Central memory CD8-positive, alpha-beta T cell (primary cell): ENCODE results near the gene XXYLT1.
A peak's percentile ranks its signal among the peaks of the same experiment; 100 is the strongest.

Experiments used
- ATAC-seq: fragments of 150-1000 bp; cut with Tn5 transposase; replicated peaks from 2 replicates; pipeline ENCODE4 v1.10.0; 2022; ENCODE audit warnings: mild to moderate bottlenecking, moderate FRiP score, moderate number of reproducible peaks; ENCODE audit not compliant: poor library complexity, severe bottlenecking; ENCODE audit errors: extremely low read depth
- DNase-seq, 2 donors: peaks; one replicate each; pipeline ENCODE4 v3.0.0; 2021; ENCODE audit warnings: low spot score in 2 of 2
- H3K27ac Mint-ChIP-seq: one replicate; pipeline ENCODE4 v1.8.0; 2022; ENCODE audit warnings: low read depth, mild to moderate bottlenecking, moderate library complexity, mixed read lengths
- H3K27me3 Mint-ChIP-seq: one replicate; pipeline ENCODE4 v1.8.0; 2022; ENCODE audit warnings: mixed read lengths
- H3K36me3 Mint-ChIP-seq: one replicate; pipeline ENCODE4 v1.8.0; 2022; ENCODE audit warnings: mild to moderate bottlenecking, moderate library complexity, mixed read lengths; ENCODE audit not compliant: insufficient read depth
- H3K4me1 Mint-ChIP-seq: one replicate; pipeline ENCODE4 v1.8.0; 2022; ENCODE audit warnings: mixed read lengths
- H3K4me3 Mint-ChIP-seq: one replicate; pipeline ENCODE4 v1.8.0; 2022; ENCODE audit warnings: mild to moderate bottlenecking, moderate library complexity, mixed read lengths
- H3K9me3 Mint-ChIP-seq: one replicate; pipeline ENCODE4 v1.8.0; 2022; ENCODE audit warnings: mixed read lengths

Gene XXYLT1

DNA sequence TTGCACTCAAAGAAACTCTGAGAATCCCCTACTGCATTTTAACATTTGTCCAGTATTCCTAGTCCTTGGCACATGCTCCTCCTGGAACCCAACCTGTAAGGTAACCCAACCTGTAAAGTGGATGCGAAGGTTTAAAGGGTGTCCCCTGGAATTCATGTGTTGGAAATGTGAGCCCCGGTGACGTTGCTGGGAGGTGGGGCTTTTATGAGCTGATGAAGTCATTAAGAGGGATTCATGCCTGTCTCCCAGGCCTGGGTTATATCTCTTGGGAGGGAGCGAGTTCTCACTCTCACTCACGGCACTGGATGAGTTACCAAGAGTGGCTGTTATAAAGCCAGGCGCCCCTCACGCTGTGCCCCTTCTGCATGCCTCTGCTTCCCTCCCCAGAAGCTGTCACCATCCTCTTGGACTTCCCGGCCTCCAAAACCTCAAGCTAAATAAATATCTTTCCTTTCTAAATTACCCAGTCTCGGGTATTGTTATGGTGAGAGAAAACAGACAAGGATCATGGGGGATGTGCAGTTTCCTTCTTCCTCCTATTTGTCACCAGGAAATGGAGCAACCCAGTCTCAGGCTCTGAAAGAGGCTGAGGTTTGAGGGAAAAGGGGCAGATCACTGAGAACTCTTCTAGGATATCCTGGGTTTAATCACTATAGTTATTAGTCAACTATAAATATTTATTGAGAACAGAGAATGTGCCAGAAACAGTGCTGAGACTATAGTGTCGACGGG, 7.6 kb downstream of the XXYLT1 start:
- H3K9me3 Mint-ChIP-seq: no peaks in the 10 kb centered on the region
- no peak overlapping the region for H3K27ac Mint-ChIP-seq
- ATAC-seq (no peak), DNase-seq (no peak)
- no peak overlapping the region for H3K4me3 Mint-ChIP-seq
- H3K4me1 Mint-ChIP-seq: peaks cover 26% of the 10 kb centered on the region
- peaks cover 9% of the 10 kb centered on the region for H3K36me3 Mint-ChIP-seq
- H3K27me3 Mint-ChIP-seq: no peaks in the 10 kb centered on the region

DNA sequence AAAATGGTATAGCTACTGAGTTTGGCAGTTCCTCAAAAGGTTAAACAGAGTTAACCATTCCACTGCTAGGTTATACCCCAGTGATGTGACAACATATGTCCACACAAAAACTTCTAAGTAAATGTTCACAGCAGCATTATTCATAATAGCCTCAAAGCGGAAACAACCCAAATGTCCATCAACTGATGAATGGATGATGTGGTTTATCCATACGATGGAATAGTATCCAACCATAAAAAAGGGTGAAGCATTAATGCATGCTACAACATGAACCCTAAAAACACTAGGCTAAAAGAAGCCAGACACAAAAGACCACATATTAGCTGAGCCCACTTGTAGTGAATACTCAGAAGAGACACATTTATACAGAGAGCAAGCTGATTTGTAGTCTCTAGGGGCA, 9.0 kb downstream of the XXYLT1 start:
- DNase-seq (no peak), ATAC-seq (no peak)
- no peaks in the 10 kb centered on the region for H3K9me3 Mint-ChIP-seq
- H3K27me3 Mint-ChIP-seq: no peaks in the 10 kb centered on the region
- H3K4me1 Mint-ChIP-seq: peaks cover 21% of the 10 kb centered on the region
- H3K4me3 Mint-ChIP-seq: no peak overlapping the region
- H3K36me3 Mint-ChIP-seq: peaks cover 9% of the 10 kb centered on the region
- no peak overlapping the region for H3K27ac Mint-ChIP-seq

DNA sequence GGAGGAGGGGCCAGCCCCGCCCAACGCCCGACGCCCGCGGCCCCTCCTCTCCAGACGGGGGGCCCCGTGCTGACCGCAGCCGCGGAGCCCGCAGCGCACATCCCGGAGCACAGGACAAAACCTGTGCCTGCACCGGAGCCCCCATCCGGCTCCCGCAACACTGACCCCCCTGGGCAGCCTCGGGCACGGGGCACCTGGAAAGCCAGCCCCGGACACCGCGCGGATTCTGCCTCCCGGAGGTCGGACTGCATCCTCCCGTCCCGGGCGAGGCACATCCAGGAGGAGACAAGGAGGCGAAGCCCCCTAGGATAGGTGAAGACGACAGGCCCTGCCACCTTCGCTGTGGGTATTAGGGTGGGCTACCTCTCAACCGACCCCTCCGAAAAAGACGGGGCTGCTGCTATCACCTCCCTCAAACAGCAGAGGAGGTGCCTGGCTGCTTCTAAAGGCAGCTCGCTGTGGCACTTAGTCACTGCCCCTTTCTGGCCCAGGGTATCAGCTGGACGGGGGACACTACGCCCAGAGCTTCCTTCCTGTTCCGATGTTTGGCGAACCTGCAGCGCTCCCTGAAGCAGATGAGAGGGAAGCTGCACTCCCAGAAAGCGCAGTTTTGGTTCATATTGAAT, 10.6 kb downstream of the XXYLT1 start:
- peak overlapping the region; percentile 67 for H3K4me3 Mint-ChIP-seq
- peak; percentile 5 for ATAC-seq
- H3K36me3 Mint-ChIP-seq: peaks cover 9% of the 10 kb centered on the region
- H3K4me1 Mint-ChIP-seq: peaks cover 21% of the 10 kb centered on the region
- H3K27ac Mint-ChIP-seq: peak overlapping the region; percentile 85
- H3K27me3 Mint-ChIP-seq: no peaks in the 10 kb centered on the region
- no peaks in the 10 kb centered on the region for H3K9me3 Mint-ChIP-seq
- DNase-seq: no peak

DNA sequence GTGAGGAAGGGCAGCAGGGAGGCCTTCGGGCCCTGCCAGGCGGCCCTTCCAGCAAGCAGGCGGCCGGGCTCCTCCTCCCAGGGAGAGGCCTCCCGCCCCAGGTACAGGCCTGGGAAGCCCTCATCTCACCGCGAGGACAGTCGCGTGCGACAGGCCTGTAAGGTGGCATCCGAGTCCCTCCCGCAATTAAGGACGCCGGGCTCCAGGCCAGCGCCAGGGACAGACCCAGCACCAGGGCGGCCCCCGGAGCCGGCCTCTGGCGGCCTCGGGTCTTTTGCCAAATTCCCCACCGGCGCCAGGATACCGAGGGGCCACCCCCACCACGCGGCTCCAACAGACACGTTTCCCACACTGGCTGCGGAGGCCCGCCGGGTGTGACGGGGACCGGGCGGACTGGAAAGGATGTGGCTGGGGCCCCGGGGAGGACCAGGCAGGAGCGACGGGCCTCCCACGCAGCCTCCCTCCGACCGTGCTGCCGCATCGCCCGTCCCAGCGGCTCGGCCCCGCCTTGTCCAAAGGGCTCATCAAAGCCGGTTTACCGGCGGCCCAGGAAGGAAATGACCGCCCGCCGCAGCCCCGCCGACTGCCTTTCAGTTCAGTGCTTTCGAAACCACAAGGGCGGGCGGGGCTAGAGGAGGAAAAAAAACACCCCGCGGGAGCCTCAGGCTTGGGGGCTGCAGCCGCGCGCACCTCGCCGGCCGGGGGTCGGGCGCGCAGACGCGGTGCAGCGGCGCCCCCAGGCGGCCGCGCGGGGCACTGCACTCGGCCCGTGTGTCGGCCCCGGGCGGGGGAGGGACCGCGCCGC, 11.3 kb downstream of the XXYLT1 start:
- DNase-seq: peak; percentile 83 to 91
- H3K4me1 Mint-ChIP-seq: peaks cover 14% of the 10 kb centered on the region
- H3K9me3 Mint-ChIP-seq: no peaks in the 10 kb centered on the region
- peak overlapping the region; percentile 85 for H3K27ac Mint-ChIP-seq
- H3K27me3 Mint-ChIP-seq: no peaks in the 10 kb centered on the region
- peaks cover 9% of the 10 kb centered on the region for H3K36me3 Mint-ChIP-seq
- H3K4me3 Mint-ChIP-seq: peak overlapping the region; percentile 67
- ATAC-seq: peak; percentile 79

DNA sequence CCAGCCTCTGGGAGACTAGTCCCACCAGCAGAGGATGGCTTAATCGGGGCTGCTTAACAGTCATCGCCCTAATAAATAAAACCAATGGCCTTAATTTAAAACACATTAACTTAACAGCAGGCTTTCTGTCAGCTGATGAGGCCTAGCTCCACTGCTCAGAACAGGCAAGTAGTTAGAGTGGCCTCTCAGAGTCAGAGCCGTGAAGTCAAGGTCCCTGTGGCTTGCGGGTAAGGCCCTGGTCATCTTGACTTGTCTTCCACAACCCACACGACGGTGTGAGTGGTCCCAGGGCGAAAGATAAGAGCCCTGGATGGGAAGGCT, 11.8 kb downstream of the XXYLT1 start:
- ATAC-seq (no peak), DNase-seq (no peak)
- H3K4me3 Mint-ChIP-seq: peak overlapping the region; percentile 67

DNA sequence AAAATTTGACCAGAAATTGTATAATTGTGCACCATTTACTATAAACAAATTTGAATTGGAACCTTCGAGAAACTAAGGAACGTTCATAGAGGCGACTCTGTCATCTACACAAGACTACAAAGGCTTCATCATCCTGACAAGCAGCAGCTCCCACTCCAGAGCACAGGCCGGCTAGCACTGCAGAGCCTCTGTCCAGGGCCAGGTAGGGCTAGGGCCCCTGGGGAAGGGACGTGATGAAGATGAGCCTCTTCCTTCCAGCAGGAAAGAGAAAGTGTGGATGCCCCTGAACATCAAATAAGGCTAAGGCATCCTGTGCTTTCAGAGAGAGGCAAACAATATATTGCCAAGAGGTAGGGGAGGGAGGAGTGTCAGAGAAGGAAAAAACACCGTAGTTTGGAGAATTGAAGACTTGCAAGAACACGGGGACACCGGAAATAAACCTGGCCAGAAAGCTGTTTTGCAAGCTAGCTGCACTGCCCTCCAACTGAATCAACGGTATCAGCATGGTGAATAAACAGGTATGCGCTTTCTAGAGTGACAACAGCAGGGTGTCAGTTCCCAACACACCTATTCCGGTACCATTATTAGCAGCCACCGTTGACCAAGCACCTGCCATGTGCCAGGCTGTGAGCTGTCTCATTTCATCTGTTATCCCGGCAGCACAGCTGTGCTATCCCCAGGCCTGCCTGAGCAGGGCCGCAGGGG, 12.4 kb downstream of the XXYLT1 start:
- Mint-ChIP-seq H3K9me3 (no peaks in the 10 kb centered on the region), H3K27ac (peak overlapping the region; percentile 85), H3K4me1 (peaks cover 8% of the 10 kb centered on the region), H3K4me3 (peak overlapping the region; percentile 67), H3K36me3 (peaks cover 9% of the 10 kb centered on the region), H3K27me3 (no peaks in the 10 kb centered on the region)
- ATAC-seq (no peak), DNase-seq (peak in 1 of 2 donors; percentile 9)

More for the DNA sequence above, 11.8 kb downstream of the XXYLT1 start:
- Mint-ChIP-seq H3K27ac (peak overlapping the region; percentile 85), H3K9me3 (no peaks in the 10 kb centered on the region), H3K27me3 (no peaks in the 10 kb centered on the region), H3K36me3 (peaks cover 9% of the 10 kb centered on the region), H3K4me1 (peaks cover 8% of the 10 kb centered on the region)

DNA sequence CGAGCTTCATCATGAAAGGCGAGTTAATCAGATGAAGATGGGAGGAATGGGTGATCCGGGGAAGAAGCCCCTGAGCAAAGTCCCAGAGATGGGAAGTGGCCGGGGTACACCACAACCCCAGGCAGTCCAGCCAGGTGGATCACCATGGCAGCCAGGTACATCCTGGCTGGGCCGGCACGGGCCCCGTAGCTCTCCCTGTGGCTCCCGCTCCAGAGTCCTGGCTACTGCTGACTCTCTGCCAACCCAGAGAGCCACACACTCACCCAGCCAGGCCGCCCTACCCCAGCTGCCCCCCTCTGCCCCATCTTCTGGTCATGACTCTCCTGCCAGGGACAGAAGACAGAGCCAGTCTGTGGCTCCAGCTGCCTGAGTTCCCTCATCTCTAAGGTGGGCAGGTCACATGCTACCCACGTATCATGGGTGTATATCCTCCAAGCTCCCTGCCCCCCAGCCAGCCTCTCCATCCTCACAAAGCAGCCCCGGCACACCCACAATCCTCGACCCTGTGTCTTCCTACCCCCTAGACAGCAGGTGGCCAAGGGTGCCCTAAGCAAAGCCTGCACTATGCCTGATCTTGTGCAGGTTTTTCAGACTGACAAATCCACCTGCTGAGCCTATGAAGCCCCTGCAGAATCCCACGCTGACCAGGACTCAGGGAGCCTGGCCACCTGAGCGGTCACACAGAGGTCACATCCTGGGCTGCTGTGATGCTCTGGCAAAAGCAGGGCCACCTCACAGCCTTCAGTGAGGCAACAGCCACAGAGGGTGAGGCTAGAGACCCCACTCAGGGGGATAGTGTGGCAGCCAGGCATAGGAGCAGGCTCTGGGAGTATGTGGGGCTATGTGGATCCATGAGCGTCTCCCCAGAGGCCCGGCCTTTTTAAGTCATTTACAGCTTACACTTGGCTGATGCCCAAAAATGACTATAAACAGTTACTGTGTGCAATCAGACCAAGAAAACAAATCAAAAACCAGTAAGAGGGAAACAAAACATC, 13.2 kb downstream of the XXYLT1 start:
- DNase-seq (peak in 1 of 2 donors; percentile 8), ATAC-seq (no peak)
- no peaks in the 10 kb centered on the region for H3K9me3 Mint-ChIP-seq
- peak overlapping the region; percentile 67 for H3K4me3 Mint-ChIP-seq
- peaks cover 9% of the 10 kb centered on the region for H3K36me3 Mint-ChIP-seq
- H3K4me1 Mint-ChIP-seq: peaks cover 13% of the 10 kb centered on the region
- peak overlapping the region; percentile 85 for H3K27ac Mint-ChIP-seq
- no peaks in the 10 kb centered on the region for H3K27me3 Mint-ChIP-seq

DNA sequence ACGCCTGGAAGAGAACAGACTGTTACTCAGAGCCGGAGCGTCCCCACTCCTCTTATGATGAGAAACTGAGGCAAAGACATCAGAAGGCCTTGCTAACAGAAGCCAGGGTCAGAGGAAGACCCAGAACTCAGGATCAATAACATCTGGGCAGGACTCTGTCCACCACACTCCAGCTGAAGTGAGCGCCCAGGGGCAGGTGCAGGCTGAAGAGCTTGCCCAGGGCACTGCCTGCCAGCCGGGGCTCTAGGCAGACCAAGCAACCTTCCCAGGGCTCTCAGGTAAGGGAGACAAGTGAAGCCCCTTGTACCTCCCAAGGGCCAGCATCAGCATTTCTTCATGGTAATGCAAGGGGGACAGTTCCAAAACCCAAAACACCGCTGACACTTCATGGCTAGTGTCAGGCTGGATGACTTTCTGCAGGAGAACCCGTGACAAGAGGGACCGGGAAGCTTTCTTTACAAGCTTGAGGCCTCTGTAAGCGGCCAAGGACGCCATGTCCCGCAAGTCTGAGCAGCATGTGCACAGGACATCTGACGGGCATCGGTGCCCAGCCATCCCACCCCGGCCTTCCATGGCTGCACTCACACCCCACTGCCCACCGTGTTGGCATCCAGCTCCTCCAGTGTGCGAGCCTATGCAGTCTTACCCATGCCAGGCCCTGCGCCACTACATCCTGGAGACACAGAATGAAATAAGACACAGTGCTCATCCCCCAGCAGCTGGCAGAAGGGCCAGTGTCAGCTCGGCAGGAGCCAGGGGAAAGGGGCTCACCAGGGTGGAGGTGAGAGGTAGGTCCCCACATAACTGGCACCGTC, 14.1 kb downstream of the XXYLT1 start:
- Mint-ChIP-seq H3K27ac (no peak overlapping the region), H3K9me3 (no peaks in the 10 kb centered on the region), H3K4me1 (peaks cover 19% of the 10 kb centered on the region), H3K27me3 (no peaks in the 10 kb centered on the region), H3K4me3 (no peak overlapping the region), H3K36me3 (peaks cover 10% of the 10 kb centered on the region)
- no peak for ATAC-seq
- DNase-seq: peak in 1 of 2 donors; percentile 8

DNA sequence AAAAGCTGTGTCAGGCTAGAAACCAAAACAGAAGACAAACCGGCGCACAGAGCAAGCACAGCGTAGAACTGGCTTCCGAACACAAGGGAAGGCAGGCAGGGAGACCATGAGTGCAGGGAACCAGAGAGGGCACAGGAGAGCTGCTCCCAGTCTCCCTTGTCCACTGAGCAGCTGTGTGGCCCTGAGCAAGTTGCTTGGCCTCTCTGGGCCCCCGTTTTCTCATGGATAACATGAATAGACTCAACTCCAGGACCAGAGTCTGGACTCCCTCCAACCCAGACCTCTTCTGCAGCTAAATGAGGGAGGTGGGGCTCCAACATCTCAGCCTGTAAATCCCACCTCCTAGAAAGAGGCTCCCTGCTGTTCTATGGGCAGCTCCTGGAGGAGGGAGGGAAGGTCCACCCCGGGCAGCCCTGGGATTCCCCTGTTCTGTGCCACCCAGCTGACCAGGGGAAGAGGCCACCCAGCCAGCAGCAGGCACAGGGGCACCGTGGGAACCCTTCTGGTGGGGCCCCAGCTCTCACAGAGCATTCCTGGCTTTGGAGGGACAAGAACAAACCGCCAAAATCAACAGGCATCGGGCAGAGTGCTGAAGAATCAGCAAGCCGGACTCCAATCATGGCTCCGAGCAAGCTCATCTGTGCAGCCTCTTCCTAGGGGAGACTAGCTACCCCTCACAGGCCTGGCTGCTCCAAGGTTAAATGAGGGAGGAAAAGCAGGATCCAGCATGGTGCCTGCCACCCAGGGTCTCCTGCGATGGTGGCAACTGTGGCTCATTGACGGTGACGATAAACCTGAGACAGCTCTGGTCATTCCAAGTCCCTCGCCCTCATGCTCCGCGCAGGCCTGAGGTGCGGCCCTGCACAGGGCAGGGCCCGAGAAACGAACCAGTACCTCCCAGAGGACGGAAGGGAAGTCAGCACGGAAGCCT, 15.1 kb downstream of the XXYLT1 start:
- ATAC-seq (no peak), DNase-seq (peak in 1 of 2 donors; percentile 8)
- Mint-ChIP-seq H3K4me1 (peaks cover 15% of the 10 kb centered on the region), H3K4me3 (no peak overlapping the region), H3K36me3 (peaks cover 10% of the 10 kb centered on the region), H3K27me3 (no peaks in the 10 kb centered on the region), H3K9me3 (no peaks in the 10 kb centered on the region), H3K27ac (no peak overlapping the region)

DNA sequence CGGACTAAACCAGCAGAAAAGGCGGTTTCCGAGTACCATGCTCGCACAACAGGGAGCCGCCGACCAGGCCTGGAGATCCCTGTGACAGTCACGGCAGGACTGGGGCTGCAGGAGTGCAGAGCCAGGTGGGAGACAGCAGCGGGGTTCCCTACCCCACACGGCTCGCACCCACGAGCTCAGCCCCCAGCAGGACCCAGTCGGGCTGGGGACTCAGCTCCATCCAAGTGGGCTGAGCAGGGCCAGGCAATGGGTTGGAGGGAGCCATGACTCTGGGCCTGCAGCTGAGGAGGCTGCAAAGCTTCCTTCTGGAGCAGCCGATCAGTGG, 15.8 kb downstream of the XXYLT1 start:
- H3K27me3 Mint-ChIP-seq: no peaks in the 10 kb centered on the region
- no peak overlapping the region for H3K4me3 Mint-ChIP-seq
- ATAC-seq (no peak), DNase-seq (no peak)
- H3K27ac Mint-ChIP-seq: no peak overlapping the region
- H3K36me3 Mint-ChIP-seq: peaks cover 10% of the 10 kb centered on the region
- H3K9me3 Mint-ChIP-seq: no peaks in the 10 kb centered on the region
- peaks cover 17% of the 10 kb centered on the region for H3K4me1 Mint-ChIP-seq
